HG02798 (cell line): ENCODE results near the gene LCN6.

ENCODE experiments used
- ATAC-seq: cut with Tn5 transposase; IDR thresholded peaks from one replicate; pipeline ENCODE4 v1.9.1; 2021; ENCODE audit warnings: mild to moderate bottlenecking; ENCODE audit not compliant: unreplicated experiment, poor library complexity

The LCN6 gene

GRCh38 chr9:136728080-136728547 lies 20.2 kb downstream of the LCN6 start:
- ATAC-seq = peak; percentile 79

DNA sequence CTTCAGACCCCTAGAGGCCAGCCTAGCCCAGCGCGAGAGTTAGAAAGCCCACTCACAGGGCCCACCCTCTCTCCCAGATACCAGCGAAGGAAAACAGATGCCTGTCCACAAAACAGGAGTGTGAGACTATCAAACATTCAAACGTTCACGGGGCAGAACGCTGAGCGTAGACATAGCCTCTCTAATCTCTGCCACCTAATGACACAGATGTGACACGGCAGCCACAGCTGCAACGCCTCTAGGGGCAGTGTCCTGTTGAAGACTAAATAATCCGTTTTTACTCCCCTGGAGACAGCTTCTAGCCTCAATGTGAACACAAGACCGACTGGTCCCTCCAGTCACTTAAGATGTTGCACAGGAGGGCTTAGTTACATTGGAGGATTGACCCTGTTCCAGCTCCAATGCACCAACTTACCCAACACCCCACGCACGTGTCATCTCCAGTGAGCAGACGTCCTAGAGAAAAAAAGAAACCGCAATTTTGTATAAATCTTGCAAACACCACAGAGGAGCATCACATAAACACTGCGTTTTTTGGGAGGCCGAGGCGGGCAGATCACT lies 21.6 kb downstream of the LCN6 start:
- ATAC-seq = no peak

- ATAC-seq = no peak
Measured at GRCh38 chr9:136726118-136726517, 22.2 kb downstream of the LCN6 start.

DNA sequence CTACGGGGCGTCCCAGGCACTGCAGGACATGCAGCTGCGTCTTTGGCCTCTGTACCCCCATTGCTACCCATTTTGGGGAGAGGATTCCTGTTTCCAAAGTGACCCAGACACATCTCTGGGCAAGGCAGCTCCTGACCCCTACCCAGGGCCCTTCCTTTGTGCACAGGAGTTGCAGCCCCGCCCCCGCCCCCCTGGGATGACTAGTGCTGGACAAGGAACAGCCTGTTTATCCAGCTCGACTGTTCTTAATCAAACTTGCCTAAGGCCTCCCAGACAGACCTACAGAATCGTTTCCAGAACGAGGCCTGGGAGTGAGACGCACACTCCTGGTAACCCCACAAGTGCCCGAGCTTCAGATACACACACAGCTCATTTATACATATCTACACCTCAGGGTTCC lies 22.7 kb downstream of the LCN6 start:
- ATAC-seq = no peak

- no peak for ATAC-seq
Measured at GRCh38 chr9:136724772-136725171, 23.6 kb downstream of the LCN6 start.

GRCh38 chr9:136723989-136724388 lies 24.3 kb downstream of the LCN6 start:
- ATAC-seq = no peak

DNA sequence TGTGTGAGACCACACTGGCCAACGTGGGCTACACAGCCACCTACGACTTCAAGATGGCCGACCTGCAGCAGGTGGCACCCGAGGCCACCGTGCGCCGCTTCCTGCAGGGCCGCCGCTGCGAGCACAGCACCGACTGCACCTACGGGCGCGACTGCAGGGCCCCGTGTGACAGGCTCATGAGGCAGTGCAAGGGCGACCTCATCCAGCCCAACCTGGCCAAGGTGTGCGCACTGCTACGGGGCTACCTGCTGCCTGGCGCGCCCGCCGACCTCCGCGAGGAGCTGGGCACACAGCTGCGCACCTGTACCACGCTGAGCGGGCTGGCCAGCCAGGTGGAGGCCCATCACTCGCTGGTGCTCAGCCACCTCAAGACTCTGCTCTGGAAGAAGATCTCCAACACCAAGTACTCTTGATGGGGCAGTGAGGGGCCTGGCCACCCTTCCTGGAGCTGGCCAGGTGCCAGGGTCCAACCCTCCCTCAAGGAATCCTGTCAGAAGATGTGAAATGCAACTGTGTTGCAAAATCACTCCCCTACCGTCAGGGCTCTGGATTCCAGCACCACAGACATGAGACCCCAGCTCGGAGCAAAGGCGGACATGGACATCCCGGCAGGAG lies 24.9 kb downstream of the LCN6 start:
- ATAC-seq = no peak

DNA sequence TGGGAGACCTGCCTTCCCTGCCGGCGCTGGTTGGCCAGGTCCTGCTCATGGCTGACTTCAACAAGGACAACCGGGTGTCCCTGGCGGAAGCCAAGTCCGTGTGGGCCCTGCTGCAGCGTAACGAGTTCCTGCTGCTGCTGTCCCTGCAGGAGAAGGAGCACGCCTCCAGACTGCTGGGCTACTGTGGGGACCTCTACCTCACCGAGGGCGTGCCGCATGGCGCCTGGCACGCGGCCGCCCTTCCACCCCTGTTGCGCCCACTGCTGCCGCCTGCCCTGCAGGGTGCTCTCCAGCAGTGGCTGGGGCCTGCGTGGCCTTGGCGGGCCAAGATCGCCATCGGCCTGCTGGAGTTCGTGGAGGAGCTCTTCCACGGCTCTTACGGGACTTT lies 25.4 kb downstream of the LCN6 start:
- no peak for ATAC-seq

DNA sequence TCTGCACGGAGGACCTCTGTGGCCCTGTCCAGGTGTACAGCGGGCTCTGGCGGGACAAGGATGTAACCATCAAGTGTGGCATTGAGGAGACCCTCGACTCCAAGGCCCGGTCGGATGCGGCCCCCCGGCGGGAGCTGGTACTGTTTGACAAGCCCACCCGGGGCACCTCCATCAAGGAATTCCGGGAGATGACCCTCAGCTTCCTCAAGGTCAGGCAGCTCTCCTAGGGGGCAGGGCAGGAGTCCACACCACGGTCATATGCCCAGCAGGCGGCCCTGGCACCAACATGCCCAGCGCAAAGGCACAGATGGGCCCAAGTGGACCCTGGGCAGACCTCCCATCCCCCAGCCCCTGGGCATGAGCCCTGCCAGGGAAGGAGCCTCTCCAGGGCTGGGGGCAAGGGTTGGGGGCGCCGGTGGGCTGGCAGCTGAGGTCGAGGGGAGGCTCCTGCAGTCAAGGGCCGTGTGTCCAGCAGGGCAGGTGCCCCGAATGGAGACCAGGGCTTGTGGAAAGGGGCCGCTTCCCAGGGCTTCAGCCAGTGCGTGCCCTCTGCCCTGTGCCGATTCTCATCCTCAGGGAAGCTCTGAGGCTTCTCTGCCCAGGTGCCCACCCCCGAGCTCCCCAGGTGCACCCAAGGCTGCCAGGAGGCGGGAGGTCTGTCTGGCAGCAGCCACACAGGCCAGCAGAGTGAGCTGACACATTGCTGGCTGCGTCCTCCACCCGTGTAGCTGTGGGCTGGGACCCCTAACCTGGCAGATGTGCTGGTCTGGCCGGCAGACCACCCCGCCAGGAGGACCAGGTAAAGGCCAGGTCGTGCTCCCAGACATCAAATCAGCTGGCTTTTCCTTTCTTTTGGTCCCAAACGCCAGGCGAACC lies 26.0 kb downstream of the LCN6 start:
- ATAC-seq = no peak

DNA sequence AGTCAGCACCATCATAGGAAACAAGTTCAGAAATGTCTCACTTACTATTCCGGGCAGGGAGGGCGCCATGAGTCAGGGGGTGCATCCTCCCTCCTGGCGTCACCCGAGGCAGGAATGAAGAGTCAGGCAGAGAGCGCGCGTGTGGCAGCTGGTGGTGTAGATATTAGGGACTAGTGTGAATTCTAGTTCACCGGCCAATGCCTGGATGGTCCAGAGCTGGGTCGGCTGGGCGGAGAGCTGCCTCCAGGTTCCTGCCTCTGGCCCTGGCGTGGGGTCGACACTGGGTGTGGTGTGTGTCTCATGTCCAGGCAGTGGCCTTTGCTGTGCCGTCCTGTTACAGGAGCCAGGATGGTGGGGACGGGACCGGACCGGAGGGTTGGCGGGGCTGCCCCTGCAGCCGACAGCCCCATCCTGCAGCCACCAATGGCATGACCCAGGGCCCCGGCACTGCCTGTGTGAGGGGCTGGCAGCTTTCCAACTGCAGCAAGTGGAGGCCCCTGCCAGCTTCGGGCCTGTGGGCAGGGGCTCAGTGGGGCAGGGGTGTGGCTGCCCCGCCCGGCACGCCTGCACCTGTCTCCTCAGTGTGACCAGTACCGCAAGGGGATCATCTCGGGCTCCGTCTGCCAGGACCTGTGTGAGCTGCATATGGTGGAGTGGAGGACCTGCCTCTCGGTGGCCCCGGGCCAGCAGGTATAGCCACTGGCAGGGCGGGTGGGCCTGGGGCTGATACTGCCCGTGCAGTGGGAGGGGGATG lies 26.8 kb downstream of the LCN6 start:
- no peak for ATAC-seq

DNA sequence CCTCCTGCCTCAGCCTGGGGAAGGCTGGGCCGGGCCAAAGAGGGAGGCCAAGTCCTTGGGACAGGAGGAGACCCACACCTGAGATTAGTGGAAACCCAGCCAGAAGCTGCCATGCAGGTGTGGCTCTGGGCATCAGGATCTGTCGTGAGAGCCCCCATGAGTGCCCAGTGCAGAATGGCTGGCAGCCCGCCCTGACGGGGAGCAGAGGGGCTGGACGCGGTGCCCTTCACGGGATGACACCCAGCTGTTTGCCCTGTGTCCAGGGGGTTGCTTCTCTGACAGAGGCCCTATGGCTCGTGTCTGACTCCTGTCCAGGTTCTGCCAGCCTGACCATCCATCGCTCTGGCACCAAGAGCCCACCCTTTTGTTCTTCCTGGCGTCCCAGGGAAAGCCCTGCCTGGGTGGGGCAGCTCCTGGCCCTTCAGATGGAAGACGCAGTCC lies 27.4 kb downstream of the LCN6 start:
- no peak for ATAC-seq

DNA sequence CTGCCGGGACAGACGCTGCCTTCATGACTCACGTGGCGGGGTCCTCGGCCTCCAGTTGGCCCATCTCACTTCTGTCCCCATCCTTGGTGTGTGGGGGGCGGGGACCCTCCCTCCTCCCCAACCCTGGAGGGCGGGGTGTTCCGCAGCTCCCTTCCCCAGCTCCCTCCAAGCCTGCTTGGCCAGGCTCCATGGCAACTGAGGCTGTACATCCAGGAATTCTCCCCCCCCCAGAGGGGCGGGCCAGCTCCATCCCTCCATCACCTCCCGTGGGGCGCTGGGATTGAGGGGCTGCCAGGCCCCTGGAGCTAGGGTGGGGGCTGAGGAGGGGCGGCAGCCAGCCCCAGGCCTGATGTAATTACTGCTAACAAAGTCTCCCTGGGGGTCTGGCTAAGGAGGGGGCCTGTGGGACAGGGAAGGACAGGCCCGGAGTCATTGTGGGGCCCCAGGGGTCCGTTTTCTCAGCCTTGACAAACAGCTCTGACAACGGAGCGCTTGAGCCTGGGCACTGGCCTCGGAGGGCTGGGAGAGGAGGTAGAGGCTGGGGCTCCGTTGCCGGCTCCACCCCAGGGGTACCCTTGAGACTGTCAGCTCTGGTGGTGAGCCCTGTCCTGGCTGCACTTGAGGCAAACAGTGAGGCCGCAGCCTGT lies 28.0 kb downstream of the LCN6 start:
- ATAC-seq = no peak

- no peak for ATAC-seq
Measured at GRCh38 chr9:136719195-136719880, 29.0 kb downstream of the LCN6 start.

DNA sequence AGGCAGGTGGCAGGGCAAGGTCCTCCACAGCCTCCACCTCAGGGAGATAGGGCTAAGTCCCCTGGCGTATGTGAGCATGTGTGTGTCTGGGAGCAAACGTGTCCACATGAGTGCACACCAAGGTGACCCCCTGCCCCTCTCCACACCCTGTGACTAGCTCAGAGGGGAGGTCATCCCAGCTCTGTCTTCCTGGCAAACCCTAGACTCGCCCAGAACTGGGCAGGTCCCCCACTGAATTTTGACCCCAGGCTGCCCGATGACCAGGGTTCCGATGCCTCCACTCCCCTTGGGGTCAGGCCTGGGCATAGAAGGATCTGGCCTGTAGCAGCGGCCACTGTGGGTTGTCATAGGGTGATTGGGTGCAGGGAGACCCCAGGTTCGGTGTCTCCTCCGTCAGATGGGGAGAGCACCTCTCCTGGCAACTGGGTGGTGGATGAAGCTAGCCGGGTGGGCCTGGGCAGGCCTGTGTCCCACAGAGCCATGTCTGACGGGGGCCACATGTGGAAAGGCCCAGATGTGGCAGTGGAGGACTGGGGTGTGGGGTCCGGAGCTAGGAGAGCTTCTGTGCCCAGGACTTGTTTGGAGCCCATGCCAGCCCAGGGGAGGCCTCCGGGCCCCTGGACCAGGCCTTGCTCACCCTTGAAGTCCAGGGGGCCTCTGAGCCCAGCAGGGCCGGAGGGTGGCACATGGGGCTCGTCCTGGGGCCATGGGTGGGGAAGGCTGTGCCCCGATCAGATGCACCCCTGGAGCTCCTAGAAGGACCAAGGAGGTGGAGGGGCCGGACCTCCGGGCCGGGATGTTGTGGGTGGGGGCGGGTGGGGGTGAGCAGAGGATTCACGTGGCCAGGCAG lies 29.8 kb downstream of the LCN6 start:
- ATAC-seq = no peak

DNA sequence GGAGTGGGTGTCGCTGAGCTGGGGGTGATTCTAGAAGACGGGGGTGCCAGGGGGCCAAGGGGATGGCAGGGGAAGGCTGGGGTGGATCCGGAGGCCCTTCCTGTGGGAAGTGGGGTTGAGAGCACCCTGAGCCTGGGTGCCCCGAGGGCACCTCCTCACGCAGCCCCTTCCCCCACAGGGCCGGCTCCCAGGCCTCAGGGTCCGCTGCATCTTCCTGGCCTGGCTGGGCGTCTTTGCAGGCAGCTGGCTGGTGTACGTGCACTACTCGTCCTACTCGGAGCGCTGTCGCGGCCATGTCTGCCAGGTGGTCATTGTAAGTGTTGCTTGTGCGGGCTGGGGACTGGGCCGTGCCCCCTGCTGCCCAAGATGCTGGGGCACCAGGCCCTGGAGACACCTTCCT lies 30.9 kb downstream of the LCN6 start:
- ATAC-seq = no peak

- ATAC-seq = no peak
Measured at GRCh38 chr9:136714893-136715274, 33.4 kb downstream of the LCN6 start.

DNA sequence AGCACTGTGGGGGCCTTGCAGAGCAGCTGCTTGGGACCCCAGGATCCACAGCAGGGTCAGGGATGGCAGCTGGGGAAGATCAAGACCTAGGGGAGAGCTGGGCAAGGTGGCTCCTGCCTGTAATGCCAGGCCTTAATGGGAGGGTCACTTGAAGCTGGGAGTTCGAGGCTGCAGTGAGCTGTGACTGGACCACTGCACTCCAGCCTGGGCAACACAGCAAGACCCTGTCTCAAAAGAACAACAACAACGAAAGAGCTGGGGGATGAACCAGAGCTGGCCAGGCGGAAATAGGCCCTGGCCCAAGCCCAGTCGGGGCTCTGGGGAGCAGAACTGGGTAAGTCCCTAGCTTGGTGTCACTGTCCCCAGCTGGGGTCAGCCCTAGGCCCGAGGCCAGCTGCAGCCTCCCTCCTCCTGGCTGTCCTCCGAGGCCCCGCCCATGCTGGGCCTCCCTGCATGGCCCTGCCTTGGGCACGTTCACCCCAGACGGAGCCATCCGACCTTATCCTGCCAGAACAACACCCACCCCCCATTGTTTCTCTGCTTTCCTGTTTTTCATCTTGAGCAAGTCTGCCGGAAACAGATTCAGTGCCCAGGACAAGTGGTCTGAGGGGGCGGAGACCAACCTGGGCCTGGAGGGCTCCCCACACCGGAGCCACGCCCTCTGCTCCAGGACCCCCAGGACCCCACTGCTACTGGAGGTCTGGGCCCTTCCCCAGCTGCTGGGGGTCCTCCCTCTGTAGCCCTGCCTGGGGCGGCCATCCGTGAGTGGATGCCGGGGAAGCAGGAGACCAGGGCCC lies 34.0 kb downstream of the LCN6 start:
- no peak for ATAC-seq

DNA sequence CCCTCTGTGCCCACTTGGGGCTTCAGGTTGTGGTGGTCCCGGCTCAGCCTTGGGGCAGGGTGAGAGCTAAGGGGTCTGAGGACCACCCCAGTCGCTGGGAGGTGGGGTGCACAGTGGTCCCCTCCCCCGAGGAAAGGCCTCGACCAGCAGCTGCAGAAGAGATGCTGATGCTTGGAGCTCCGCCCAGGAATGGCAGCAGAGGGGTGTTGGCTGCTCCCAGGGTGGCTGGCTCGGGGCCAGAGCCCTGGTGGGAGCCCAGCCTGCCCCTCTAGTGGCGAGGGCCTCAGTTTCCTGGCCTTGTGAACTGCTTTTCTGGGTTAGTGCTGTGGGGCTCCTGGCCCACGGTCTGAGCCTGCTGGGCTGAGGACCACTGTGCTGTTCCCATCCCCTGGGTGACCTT lies 34.8 kb downstream of the LCN6 start:
- no peak for ATAC-seq
